ENCODE measurements around the gene ADCK1.

DNA sequence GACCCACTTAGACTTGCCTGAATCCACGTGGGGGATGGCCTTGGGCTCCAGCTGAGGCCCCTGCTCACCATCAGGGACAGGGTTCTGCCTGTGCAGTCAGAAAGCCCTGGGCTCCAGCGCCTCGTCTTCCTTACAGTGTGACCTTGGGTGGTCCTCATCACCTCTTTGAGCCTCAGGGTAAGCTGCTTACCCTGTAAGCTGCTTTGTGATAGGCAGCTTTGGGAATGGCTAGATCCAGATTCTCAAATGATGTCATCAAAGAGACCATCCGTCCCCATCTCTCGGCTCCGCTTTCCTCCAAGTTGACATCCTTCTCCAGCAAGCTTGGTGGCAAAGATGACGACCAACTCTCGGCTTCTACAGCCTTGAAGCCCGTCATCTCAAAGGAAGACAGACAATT is 127.0 kb downstream of the ADCK1 start:
- TF ChIP-seq EZH2 (IDR thresholded peaks at IDR 0.05; ENCODE audit: insufficient read depth, poor library complexity, severe bottlenecking): no peak
- no peak for TF ChIP-seq EZH2phosphoT487 (IDR thresholded peaks at IDR 0.05; ENCODE audit: insufficient read depth, low read depth)

All from GM23248 (cell line).